ENCODE results near the gene CSF2. TPM values are rescaled to one million over a fixed set of nuclear protein-coding genes. Genes with fewer than 3 reads are reported as not detected.

The CSF2 gene
- total RNA-seq: not detected
- polyA plus RNA-seq (2013, experiment 1 of 2): 0.09 TPM
- polyA plus RNA-seq (2013, experiment 2 of 2): 0.18 TPM
- 0 to 1,588 (median 1.1) reads per million in 172 experiments for total RNA-seq

DNA sequence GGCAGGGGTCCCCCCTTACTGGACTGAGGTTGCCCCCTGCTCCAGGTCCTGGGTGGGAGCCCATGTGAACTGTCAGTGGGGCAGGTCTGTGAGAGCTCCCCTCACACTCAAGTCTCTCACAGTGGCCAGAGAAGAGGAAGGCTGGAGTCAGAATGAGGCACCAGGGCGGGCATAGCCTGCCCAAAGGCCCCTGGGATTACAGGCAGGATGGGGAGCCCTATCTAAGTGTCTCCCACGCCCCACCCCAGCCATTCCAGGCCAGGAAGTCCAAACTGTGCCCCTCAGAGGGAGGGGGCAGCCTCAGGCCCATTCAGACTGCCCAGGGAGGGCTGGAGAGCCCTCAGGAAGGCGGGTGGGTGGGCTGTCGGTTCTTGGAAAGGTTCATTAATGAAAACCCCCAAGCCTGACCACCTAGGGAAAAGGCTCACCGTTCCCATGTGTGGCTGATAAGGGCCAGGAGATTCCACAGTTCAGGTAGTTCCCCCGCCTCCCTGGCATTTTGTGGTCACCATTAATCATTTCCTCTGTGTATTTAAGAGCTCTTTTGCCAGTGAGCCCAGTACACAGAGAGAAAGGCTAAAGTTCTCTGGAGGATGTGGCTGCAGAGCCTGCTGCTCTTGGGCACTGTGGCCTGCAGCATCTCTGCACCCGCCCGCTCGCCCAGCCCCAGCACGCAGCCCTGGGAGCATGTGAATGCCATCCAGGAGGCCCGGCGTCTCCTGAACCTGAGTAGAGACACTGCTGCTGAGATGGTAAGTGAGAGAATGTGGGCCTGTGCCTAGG lies at the start of gene CSF2:
CSF2 (plus strand) TSS at position 559 of the 783 bp plus-strand sequence; CDS start at position 594, 35 bp downstream.
- H3K4me1 Mint-ChIP-seq (ENCODE audit: low read depth): peaks cover 13% of the 10 kb centered on the region
- H3K36me3 ChIP-seq (ENCODE audit: insufficient read depth, low read length): no peaks in the 10 kb centered on the region
- H3K27me3 Mint-ChIP-seq: no peaks in the 10 kb centered on the region
- H3K27ac ChIP-seq (ENCODE audit: low read depth in 1 of 2, low read length in 2 of 2): no peak within 1 kb of the TSS
- H3K4me3 ChIP-seq (ENCODE audit: low read length): no peak within 1 kb of the TSS
- ATAC-seq (ENCODE audit: poor library complexity) (no peak), DNase-seq (peak in 1 of 14 experiments; percentile 46)
- H3K4me3 Mint-ChIP-seq: no peak within 1 kb of the TSS
- intact Hi-C loops (cut with DNase I, micrococcal nuclease): loop anchor here in 1 of 2 experiments (5.0 kb wide), 1 partner anchor 614 kb away; no protein-coding TSS in a partner anchor
- no peaks in the 10 kb centered on the region for H3K9me3 Mint-ChIP-seq
- H3K27ac Mint-ChIP-seq: no peak within 1 kb of the TSS
- H3K9me3 ChIP-seq (ENCODE audit: control insufficient read depth in 1 of 2, insufficient read depth in 1 of 2, low read length in 2 of 2): no peaks in the 10 kb centered on the region
- H3K4me1 ChIP-seq (ENCODE audit: insufficient read depth, low read length): peaks cover 63% of the 10 kb centered on the region
- no peaks in the 10 kb centered on the region for H3K27me3 ChIP-seq (ENCODE audit: control insufficient read depth in 1 of 2, insufficient read depth in 2 of 2, low read length in 2 of 2)
- POLR2A ChIA-PET: interaction anchor here (1.0 kb wide), 1 partner anchor 60 kb away, joined by 4 read pairs; no protein-coding TSS in a partner anchor
- CTCF ChIA-PET: interaction anchor here (1.7 kb wide), 1 partner anchor 10 kb away, joined by 6 read pairs; no protein-coding TSS in a partner anchor
- no peaks in the 10 kb centered on the region for H3K36me3 Mint-ChIP-seq (ENCODE audit: low read depth)
- TF ChIP-seq, protein P1, sequence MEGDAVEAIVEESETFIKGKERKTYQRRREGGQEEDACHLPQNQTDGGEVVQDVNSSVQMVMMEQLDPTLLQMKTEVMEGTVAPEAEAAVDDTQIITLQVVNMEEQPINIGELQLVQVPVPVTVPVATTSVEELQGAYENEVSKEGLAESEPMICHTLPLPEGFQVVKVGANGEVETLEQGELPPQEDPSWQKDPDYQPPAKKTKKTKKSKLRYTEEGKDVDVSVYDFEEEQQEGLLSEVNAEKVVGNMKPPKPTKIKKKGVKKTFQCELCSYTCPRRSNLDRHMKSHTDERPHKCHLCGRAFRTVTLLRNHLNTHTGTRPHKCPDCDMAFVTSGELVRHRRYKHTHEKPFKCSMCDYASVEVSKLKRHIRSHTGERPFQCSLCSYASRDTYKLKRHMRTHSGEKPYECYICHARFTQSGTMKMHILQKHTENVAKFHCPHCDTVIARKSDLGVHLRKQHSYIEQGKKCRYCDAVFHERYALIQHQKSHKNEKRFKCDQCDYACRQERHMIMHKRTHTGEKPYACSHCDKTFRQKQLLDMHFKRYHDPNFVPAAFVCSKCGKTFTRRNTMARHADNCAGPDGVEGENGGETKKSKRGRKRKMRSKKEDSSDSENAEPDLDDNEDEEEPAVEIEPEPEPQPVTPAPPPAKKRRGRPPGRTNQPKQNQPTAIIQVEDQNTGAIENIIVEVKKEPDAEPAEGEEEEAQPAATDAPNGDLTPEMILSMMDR (IDR thresholded peaks at IDR 0.05): no peak

DNA sequence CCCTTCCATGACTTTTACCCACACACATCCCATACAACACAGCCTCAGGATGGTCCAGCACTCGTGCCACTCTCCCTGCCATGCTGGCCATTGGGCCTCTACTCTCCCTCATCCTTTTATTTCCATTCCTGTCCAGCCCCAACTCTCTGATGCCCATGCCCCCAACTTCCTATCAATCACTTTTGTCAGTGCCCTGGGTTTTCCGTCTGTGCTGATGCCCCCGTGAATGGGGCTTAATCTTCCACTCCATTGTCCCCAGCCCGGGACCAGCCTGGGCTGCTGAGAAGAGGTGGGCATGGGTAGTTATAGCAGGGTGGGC lies 49.5 kb upstream of the CSF2 start:
- DNase-seq: no peak
- H3K4me3 ChIP-seq (ENCODE audit: low read length): no peak overlapping the region
- TF ChIP-seq, protein P1 (IDR thresholded peaks at IDR 0.05): no peak
- no peaks in the 10 kb centered on the region for H3K36me3 ChIP-seq (ENCODE audit: insufficient read depth, low read length)
- H3K27ac Mint-ChIP-seq: no peak overlapping the region
- H3K9me3 ChIP-seq (ENCODE audit: control insufficient read depth in 1 of 2, insufficient read depth in 1 of 2, low read length in 2 of 2): no peaks in the 10 kb centered on the region
- ChIA-PET CTCF (no interaction called here), POLR2A (no interaction called here)
- no peaks in the 10 kb centered on the region for H3K27me3 Mint-ChIP-seq
- H3K36me3 Mint-ChIP-seq (ENCODE audit: low read depth): no peaks in the 10 kb centered on the region
- no peak for ATAC-seq (ENCODE audit: poor library complexity)
- no peak overlapping the region for H3K4me3 Mint-ChIP-seq
- intact Hi-C loops (cut with DNase I, micrococcal nuclease): loop anchor here in 1 of 2 experiments (5.0 kb wide), 1 partner anchor 33 kb away; no protein-coding TSS in a partner anchor
- peaks cover 25% of the 10 kb centered on the region for H3K4me1 Mint-ChIP-seq (ENCODE audit: low read depth)
- no peaks in the 10 kb centered on the region for H3K9me3 Mint-ChIP-seq
- H3K4me1 ChIP-seq (ENCODE audit: insufficient read depth, low read length): peaks cover 53% of the 10 kb centered on the region
- no peak overlapping the region for H3K27ac ChIP-seq (ENCODE audit: low read depth in 1 of 2, low read length in 2 of 2)
- no peaks in the 10 kb centered on the region for H3K27me3 ChIP-seq (ENCODE audit: control insufficient read depth in 1 of 2, insufficient read depth in 2 of 2, low read length in 2 of 2)

DNA sequence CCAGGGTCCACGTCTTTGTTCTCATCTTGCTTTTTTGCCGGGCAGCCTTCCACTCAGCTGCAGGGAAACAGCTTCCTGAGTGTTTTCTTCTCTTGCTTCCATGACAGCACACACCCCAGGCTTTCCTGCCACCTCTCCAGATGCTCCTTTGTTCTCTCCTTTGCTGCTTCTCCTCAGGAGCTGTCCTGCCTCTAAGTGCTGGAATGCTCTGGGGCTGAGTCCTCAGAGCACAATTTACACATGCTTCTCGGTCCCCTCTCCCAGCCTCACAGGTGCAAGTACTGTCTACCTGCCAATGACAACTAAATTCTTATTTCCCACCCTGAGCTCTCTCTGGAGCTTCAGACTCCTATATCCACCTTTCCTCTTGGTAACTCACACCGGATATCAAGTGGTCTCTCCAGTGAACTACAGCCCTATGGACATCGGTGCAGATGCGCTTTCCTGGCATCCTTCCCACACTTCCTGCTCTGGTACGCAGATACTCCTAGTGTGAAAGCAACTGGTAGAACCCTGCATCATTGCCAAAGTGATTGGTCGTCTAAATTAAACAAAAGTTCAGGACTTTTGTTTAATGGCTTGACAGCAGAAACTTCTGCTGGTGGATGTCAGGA lies 48.7 kb upstream of the CSF2 start:
- no peaks in the 10 kb centered on the region for H3K27me3 ChIP-seq (ENCODE audit: control insufficient read depth in 1 of 2, insufficient read depth in 2 of 2, low read length in 2 of 2)
- TF ChIP-seq, protein P1 (IDR thresholded peaks at IDR 0.05): no peak
- no peak overlapping the region for H3K4me3 ChIP-seq (ENCODE audit: low read length)
- no peaks in the 10 kb centered on the region for H3K9me3 Mint-ChIP-seq
- peaks cover 18% of the 10 kb centered on the region for H3K4me1 Mint-ChIP-seq (ENCODE audit: low read depth)
- no peak overlapping the region for H3K27ac ChIP-seq (ENCODE audit: low read depth in 1 of 2, low read length in 2 of 2)
- DNase-seq (peak in 1 of 14 experiments; percentile 8), ATAC-seq (ENCODE audit: poor library complexity) (no peak)
- ChIA-PET POLR2A (no interaction called here), CTCF (no interaction called here)
- H3K36me3 Mint-ChIP-seq (ENCODE audit: low read depth): no peaks in the 10 kb centered on the region
- peaks cover 45% of the 10 kb centered on the region for H3K4me1 ChIP-seq (ENCODE audit: insufficient read depth, low read length)
- H3K9me3 ChIP-seq (ENCODE audit: control insufficient read depth in 1 of 2, insufficient read depth in 1 of 2, low read length in 2 of 2): no peaks in the 10 kb centered on the region
- H3K27ac Mint-ChIP-seq: no peak overlapping the region
- intact Hi-C loops (cut with DNase I, micrococcal nuclease): loop anchor here in 1 of 2 experiments (5.0 kb wide), 1 partner anchor 32 kb away; no protein-coding TSS in a partner anchor
- H3K27me3 Mint-ChIP-seq: no peaks in the 10 kb centered on the region
- no peak overlapping the region for H3K4me3 Mint-ChIP-seq
- no peaks in the 10 kb centered on the region for H3K36me3 ChIP-seq (ENCODE audit: insufficient read depth, low read length)

All from CD4-positive, alpha-beta T cell (primary cell).